Middle frontal gyrus (tissue), 1 donor: ENCODE results near the gene WFIKKN2.
"Not testable (repeated sequence)": the region's sequence is repeated elsewhere in the genome, so short reads cannot be mapped to it uniquely, and the experiment has no call there.

Source experiments
- DNase-seq: peaks from one replicate; pipeline ENCODE4 v3.0.0-alpha.2; 2015; ENCODE audit warnings: low spot score; ENCODE audit errors: extremely low spot score

The WFIKKN2 gene

GRCh38 chr17:50871898-50872297 lies 36.5 kb downstream of the WFIKKN2 start:
- no peak for DNase-seq

- DNase-seq: no peak
Measured at GRCh38 chr17:50872710-50873424, 37.5 kb downstream of the WFIKKN2 start.

GRCh38 chr17:50875074-50875473 lies 39.7 kb downstream of the WFIKKN2 start:
- no peak for DNase-seq

GRCh38 chr17:50877042-50877441 lies 41.7 kb downstream of the WFIKKN2 start:
- not testable (repeated sequence) for DNase-seq

GRCh38 chr17:50877838-50878237 lies 42.5 kb downstream of the WFIKKN2 start:
- no peak for DNase-seq

- DNase-seq: no peak
Measured at GRCh38 chr17:50879086-50879485, 43.7 kb downstream of the WFIKKN2 start.

GRCh38 chr17:50881182-50881581 lies 45.8 kb downstream of the WFIKKN2 start:
- no peak for DNase-seq

- DNase-seq: no peak
Measured at GRCh38 chr17:50882851-50883250, 47.5 kb downstream of the WFIKKN2 start.

GRCh38 chr17:50883850-50884438 lies 48.6 kb downstream of the WFIKKN2 start:
- no peak for DNase-seq

- DNase-seq: no peak
Measured at GRCh38 chr17:50884439-50885311, 49.3 kb downstream of the WFIKKN2 start.

- DNase-seq: no peak
Measured at GRCh38 chr17:50887705-50888245, 52.4 kb downstream of the WFIKKN2 start.

- DNase-seq: no peak
Measured at GRCh38 chr17:50889528-50890118, 54.2 kb downstream of the WFIKKN2 start.

- DNase-seq: no peak
Measured at GRCh38 chr17:50890675-50891516, 55.5 kb downstream of the WFIKKN2 start.

- no peak for DNase-seq
Measured at GRCh38 chr17:50891577-50891989, 56.2 kb downstream of the WFIKKN2 start.
